Right lobe of liver (tissue), 6 donors: ENCODE results near the gene TUBA1C. TPM values are rescaled to one million over a fixed set of nuclear protein-coding genes. Genes with fewer than 3 reads are reported as not detected.
A peak's percentile ranks its signal among the peaks of the same experiment; 100 is the strongest.

ENCODE experiments used
- ATAC-seq, 4 donors: fragments of 200-7000 bp; cut with Tn5 transposase; one replicate each; pipeline ENCODE4 v1.9.1; 2020; ENCODE audit warnings: mild to moderate bottlenecking in 4 of 4, moderate library complexity in 4 of 4
- DNase-seq, 3 donors: peaks; one replicate each; pipeline ENCODE4 v3.0.0-alpha.2; 2020
- H3K27ac ChIP-seq, 3 donors: fragments of 200-600 bp; one replicate each; pipeline ENCODE4 v1.8.0; 2022
- H3K27me3 ChIP-seq, 2 donors: fragments of 200-600 bp; one replicate each; pipeline ENCODE4 v1.8.0; 2022
- H3K36me3 ChIP-seq, 4 donors: fragments of 200-600 bp; sonication (generic) in 1 of 4; one replicate each; pipeline versions ENCODE4 v1.5.1 to v1.8.0; 2017 to 2022; ENCODE audit warnings: control low read depth in 1 of 4
- H3K4me1 ChIP-seq, 4 donors: fragments of 200-600 bp; sonication (generic) in 1 of 4; one replicate each; pipeline versions ENCODE4 v1.5.1 to v1.8.0; 2017 to 2022; ENCODE audit warnings: control low read depth in 1 of 4
- H3K4me3 ChIP-seq, 3 donors: fragments of 200-600 bp; one replicate each; pipeline ENCODE4 v1.8.0; 2022
- H3K9me3 ChIP-seq, 4 donors: fragments of 200-600 bp; sonication (generic) in 1 of 4; one replicate each; pipeline versions ENCODE4 v1.5.1 to v1.8.0; 2017 to 2022; ENCODE audit warnings: control low read depth in 1 of 4
- POLR2A ChIP-seq: fragments of 450-650 bp; IDR thresholded peaks from one replicate; pipeline ENCODE4 v1.6.1; 2017; ENCODE audit warnings: antibody characterized with exemption, mild to moderate bottlenecking
- WGBS: methylation state at CpG from one replicate; pipeline ENCODE4 v1.1.6; 2018; ENCODE audit warnings: low coverage, low lambda C conversion rate; ENCODE audit not compliant: insufficient coverage; ENCODE audit errors: missing lambda C conversion rate; 5-methylcytosine and 5-hydroxymethylcytosine counted together
- intact Hi-C, 2 donors: fragments of 100-400 bp; cut with DNase I; formaldehyde crosslinking; loops; one replicate each; pipeline versions ENCODE4 v1.11.2 to v1.14.1; 2022
- total RNA-seq, 6 experiments: library from RNA; depleted of rRNA in 2 of 6; stranded (reverse); fragments of >200 nt in 2 of 6; fragmentation: NEBNext Ultra II Directional in 3 of 6; extraction: Animal tissue kit (Norgen Biotek cat#: 25700) in 3 of 6; gene quantifications; one replicate each; pipeline versions ENCODE4 v1.1.0 to v1.2.4, GENCODE V29; 2016 to 2023
- TF ChIP-seq, protein P1 (sequence below), 4 donors: fragments of 200-600 bp in 3 of 4; fragments of 450-650 bp in 1 of 4; IDR thresholded peaks; one replicate each; pipeline versions ENCODE4 v1.5.1 to v1.8.0; 2016 to 2022; ENCODE audit warnings: antibody characterized with exemption in 4 of 4, mild to moderate bottlenecking in 2 of 4
- donor health status: DM: no; HTN: yes; CAD: no.
- donor health status: DM: no; HTN: no; CAD: no.
- donor health status: DM: no; HTN: no; CAD: no.
- donor health status: DM: no; HTN: yes; CAD: no.
- donor health status: DM: no; HTN: yes; CAD: no.

Gene TUBA1C
- total RNA-seq, 6 experiments from 2014 or later, result 40.6 to 224 (median 68.7) TPM

DNA sequence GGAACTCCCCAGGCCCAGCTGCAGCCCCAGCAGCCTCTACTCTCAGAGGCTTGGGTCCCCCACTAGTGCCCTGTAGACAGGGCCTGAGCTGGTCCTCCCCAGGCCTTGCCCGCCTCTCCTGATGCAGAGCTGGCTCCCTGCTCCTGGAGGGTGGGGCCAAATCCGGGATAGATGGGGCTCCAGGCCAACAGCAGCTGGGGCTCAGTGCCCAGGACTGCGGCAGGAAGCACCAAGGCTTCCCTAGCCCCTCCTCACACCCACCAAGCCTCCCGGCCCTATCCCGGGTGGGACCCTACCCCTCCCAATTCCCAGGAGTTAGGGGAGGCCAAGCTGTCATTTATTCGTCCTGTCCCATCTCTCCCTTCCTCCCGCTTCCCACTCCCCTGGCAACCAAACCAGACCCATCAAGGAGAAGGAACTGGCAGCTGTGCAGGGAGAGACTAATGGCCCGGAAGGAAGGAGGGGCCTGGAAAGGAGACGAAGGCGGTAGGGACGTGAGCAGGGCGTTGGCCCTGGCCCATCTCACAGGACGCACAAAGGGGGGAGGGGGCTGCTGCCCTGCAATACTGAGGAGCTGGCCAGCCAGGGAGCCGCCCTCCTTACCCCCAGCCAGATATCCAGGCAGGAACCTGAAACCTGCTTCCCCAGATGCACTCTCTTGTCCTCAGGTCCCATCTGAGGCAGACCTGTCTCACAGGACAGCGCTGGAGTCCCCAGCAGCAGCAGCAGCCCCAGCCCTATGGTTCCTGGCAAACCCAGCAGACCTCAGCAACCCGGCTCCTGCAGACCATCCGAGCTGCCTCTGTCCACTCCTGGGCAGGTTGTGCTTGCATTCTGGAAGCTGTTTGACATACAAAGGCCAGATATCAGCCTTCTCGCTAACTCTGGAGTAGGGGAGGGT lies 28.4 kb downstream of the TUBA1C start:
- Histone ChIP-seq H3K9me3 (no peaks in the 10 kb centered on the region), H3K36me3 (no peaks in the 10 kb centered on the region), H3K27me3 (peaks cover 14 to 23% of the 10 kb centered on the region in 2 donors), H3K4me1 (no peaks in the 10 kb centered on the region), H3K4me3 (no peak overlapping the region), H3K27ac (no peak overlapping the region)
- ATAC-seq (peak in 2 of 4 donors; percentile 8 to 9), DNase-seq (no peak)
- intact Hi-C loops, result no loop called here
- WGBS, result 40% methylated on average over 11 of the region's 18 CpGs
- no peak for TF ChIP-seq POLR2A
- TF ChIP-seq, protein P1, sequence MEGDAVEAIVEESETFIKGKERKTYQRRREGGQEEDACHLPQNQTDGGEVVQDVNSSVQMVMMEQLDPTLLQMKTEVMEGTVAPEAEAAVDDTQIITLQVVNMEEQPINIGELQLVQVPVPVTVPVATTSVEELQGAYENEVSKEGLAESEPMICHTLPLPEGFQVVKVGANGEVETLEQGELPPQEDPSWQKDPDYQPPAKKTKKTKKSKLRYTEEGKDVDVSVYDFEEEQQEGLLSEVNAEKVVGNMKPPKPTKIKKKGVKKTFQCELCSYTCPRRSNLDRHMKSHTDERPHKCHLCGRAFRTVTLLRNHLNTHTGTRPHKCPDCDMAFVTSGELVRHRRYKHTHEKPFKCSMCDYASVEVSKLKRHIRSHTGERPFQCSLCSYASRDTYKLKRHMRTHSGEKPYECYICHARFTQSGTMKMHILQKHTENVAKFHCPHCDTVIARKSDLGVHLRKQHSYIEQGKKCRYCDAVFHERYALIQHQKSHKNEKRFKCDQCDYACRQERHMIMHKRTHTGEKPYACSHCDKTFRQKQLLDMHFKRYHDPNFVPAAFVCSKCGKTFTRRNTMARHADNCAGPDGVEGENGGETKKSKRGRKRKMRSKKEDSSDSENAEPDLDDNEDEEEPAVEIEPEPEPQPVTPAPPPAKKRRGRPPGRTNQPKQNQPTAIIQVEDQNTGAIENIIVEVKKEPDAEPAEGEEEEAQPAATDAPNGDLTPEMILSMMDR (IDR thresholded peaks at IDR 0.05), result no peak

DNA sequence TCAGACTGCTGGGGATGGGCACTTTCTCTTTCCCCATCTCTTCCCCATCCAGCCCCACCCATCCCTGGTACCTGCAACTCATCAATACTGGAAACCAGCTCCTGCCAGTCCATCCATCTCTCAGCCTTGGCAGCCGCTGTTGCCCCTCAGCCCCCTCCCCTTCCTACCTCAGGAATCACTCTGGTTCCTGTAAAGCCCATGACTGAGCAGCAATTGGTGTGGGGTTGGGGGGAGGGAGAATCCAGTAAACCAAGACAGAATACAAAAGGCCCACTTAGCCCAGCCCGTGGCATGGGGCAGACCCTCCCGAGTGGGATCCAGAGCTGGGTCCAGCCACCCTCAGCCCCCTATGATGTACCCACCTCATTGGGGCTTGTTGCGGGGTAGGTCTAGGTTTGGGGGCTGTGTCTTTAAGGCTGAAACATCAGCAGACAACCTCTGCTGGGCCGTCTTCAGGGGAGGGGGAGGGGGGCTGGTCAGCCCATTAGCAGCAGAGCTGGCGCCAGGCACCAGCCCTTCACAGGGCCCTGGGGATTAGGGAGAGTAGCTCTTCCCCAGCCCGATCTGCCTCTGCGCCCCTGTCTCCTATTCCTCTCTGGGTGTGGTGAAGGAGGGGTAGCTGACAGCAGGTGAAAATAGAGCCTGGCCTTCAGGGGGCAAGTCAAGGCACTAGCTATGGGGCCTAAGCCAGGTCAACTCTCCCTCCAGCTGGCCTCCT lies 29.4 kb downstream of the TUBA1C start:
- TF ChIP-seq, protein P1 (IDR thresholded peaks at IDR 0.05), result no peak
- intact Hi-C loops, result no loop called here
- no peak overlapping the region for H3K27ac ChIP-seq
- no peak overlapping the region for H3K4me3 ChIP-seq
- H3K36me3 ChIP-seq, result no peaks in the 10 kb centered on the region
- no peaks in the 10 kb centered on the region for H3K9me3 ChIP-seq
- no peak for ATAC-seq
- no peaks in the 10 kb centered on the region for H3K4me1 ChIP-seq
- no peak for DNase-seq
- WGBS, result 53% methylated on average over 3 of the region's 8 CpGs
- peaks cover 14 to 25% of the 10 kb centered on the region in 2 donors for H3K27me3 ChIP-seq

DNA sequence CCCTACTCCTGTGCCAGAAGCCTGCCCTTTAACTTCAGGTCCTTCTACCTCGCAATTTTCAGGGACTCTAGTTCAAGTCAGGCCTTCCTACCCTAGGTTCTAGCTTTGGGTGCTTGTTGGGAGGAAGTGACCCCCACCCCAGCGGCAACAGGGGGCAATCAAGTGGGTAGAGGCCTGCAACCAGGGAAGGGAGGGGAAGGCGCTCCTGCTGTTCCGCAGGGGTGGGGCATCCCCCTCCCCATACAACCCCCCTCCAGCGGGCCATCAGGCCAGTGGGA lies 29.9 kb downstream of the TUBA1C start:
- DNase-seq (no peak), ATAC-seq (no peak)
- no peaks in the 10 kb centered on the region for H3K4me1 ChIP-seq
- intact Hi-C loops, result no loop called here
- WGBS, result no CpG with 5 or more reads among the region's 5 CpGs
- H3K4me3 ChIP-seq, result no peak overlapping the region
- H3K27me3 ChIP-seq, result peaks cover 14 to 25% of the 10 kb centered on the region in 2 donors
- no peak overlapping the region for H3K27ac ChIP-seq
- H3K9me3 ChIP-seq, result no peaks in the 10 kb centered on the region
- no peaks in the 10 kb centered on the region for H3K36me3 ChIP-seq
- TF ChIP-seq, protein P1 (IDR thresholded peaks at IDR 0.05), result no peak
- TF ChIP-seq POLR2A, result no peak

DNA sequence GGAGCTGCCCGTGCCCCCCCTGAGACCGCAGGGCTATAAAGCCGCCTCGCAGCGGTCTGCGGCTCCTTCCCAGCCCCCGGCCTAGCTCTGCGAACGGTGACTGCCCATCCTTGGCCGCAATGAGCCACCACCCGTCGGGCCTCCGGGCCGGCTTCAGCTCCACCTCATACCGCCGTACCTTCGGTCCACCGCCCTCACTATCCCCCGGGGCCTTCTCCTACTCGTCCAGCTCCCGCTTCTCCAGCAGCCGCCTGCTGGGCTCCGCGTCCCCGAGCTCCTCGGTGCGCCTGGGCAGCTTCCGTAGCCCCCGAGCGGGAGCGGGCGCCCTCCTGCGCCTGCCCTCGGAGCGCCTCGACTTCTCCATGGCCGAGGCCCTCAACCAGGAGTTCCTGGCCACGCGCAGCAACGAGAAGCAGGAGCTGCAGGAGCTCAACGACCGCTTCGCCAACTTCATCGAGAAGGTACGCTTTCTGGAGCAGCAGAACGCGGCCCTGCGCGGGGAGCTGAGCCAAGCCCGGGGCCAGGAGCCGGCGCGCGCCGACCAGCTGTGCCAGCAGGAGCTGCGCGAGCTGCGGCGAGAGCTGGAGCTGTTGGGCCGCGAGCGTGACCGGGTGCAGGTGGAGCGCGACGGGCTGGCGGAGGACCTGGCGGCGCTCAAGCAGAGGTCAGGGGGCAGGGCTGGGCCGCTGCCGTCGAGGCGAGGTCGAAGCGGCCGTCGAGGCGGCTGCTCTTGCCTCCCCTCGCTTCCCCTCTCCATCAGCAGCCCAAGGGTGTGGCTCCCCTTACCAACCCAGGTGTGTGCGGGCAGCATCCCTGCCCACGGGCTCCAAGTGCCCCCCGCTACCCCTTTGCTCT lies 30.4 kb downstream of the TUBA1C start, which contains the start of gene PRPH:
Gene PRPH (plus strand): TSS at position 66 of the 855 bp plus-strand sequence. CDS start 54 bp downstream, at position 120.
- DNase-seq, result no peak

More for the DNA sequence above, 30.4 kb downstream of the TUBA1C start, which contains the start of gene PRPH:
- Histone ChIP-seq H3K4me1 (no peaks in the 10 kb centered on the region), H3K27me3 (peaks cover 14 to 25% of the 10 kb centered on the region in 2 donors), H3K27ac (no peak within 1 kb of the TSS), H3K4me3 (no peak within 1 kb of the TSS), H3K9me3 (no peaks in the 10 kb centered on the region), H3K36me3 (no peaks in the 10 kb centered on the region)
- no peak for ATAC-seq
- intact Hi-C loops, result no loop called here
- WGBS, result 4% methylated on average over 19 of the region's 82 CpGs
- TF ChIP-seq, protein P1 (IDR thresholded peaks at IDR 0.05), result no peak
- no peak for TF ChIP-seq POLR2A
